ENCODE data around the gene FEM1A.
"Not testable (repeated sequence)": the region's sequence is repeated elsewhere in the genome, so short reads cannot be mapped to it uniquely, and the experiment has no call there.

Gene FEM1A

GRCh38 chr19:4772566-4772965, 19.0 kb upstream of the FEM1A start:
- in situ Hi-C loops (cut with HindIII; ENCODE audit: low pct_ligation_motif_present, low pct_unique_long_range_greater_than_20kb, low sequenced_read_pairs), result no loop called here
- DNase-seq, result no peak

GRCh38 chr19:4773047-4773640, 18.4 kb upstream of the FEM1A start:
- in situ Hi-C loops (cut with HindIII; ENCODE audit: low pct_ligation_motif_present, low pct_unique_long_range_greater_than_20kb, low sequenced_read_pairs), result no loop called here
- no peak for DNase-seq

- no peak for DNase-seq
- in situ Hi-C loops (cut with HindIII; ENCODE audit: low pct_ligation_motif_present, low pct_unique_long_range_greater_than_20kb, low sequenced_read_pairs), result no loop called here
Measured at GRCh38 chr19:4774136-4774535, 17.4 kb upstream of the FEM1A start.

- DNase-seq, result no peak
- in situ Hi-C loops (cut with HindIII; ENCODE audit: low pct_ligation_motif_present, low pct_unique_long_range_greater_than_20kb, low sequenced_read_pairs), result no loop called here
Measured at GRCh38 chr19:4775627-4776152, 15.8 kb upstream of the FEM1A start.

GRCh38 chr19:4776436-4777211, 14.9 kb upstream of the FEM1A start:
- no peak for DNase-seq
- in situ Hi-C loops (cut with HindIII; ENCODE audit: low pct_ligation_motif_present, low pct_unique_long_range_greater_than_20kb, low sequenced_read_pairs), result no loop called here

GRCh38 chr19:4778124-4778523, 13.4 kb upstream of the FEM1A start:
- in situ Hi-C loops (cut with HindIII; ENCODE audit: low pct_ligation_motif_present, low pct_unique_long_range_greater_than_20kb, low sequenced_read_pairs), result not testable (repeated sequence)

GRCh38 chr19:4780860-4781259, 10.7 kb upstream of the FEM1A start:
- in situ Hi-C loops (cut with HindIII; ENCODE audit: low pct_ligation_motif_present, low pct_unique_long_range_greater_than_20kb, low sequenced_read_pairs), result no loop called here
- DNase-seq, result no peak

More at GRCh38 chr19:4778124-4778523, 13.4 kb upstream of the FEM1A start:
- not testable (repeated sequence) for DNase-seq

GRCh38 chr19:4781801-4782200, 9.7 kb upstream of the FEM1A start:
- no peak for DNase-seq
- in situ Hi-C loops (cut with HindIII; ENCODE audit: low pct_ligation_motif_present, low pct_unique_long_range_greater_than_20kb, low sequenced_read_pairs), result no loop called here

- in situ Hi-C loops (cut with HindIII; ENCODE audit: low pct_ligation_motif_present, low pct_unique_long_range_greater_than_20kb, low sequenced_read_pairs); DNase-seq: not testable (repeated sequence)
Measured at GRCh38 chr19:4786412-4787016, 5.0 kb upstream of the FEM1A start.

- in situ Hi-C loops (cut with HindIII; ENCODE audit: low pct_ligation_motif_present, low pct_unique_long_range_greater_than_20kb, low sequenced_read_pairs); DNase-seq: not testable (repeated sequence)
Measured at GRCh38 chr19:4792019-4792865, 708 bp downstream of the FEM1A start.

GRCh38 chr19:4792866-4793195, 1.3 kb downstream of the FEM1A start:
- DNase-seq; in situ Hi-C loops (cut with HindIII; ENCODE audit: low pct_ligation_motif_present, low pct_unique_long_range_greater_than_20kb, low sequenced_read_pairs): not testable (repeated sequence)

- in situ Hi-C loops (cut with HindIII; ENCODE audit: low pct_ligation_motif_present, low pct_unique_long_range_greater_than_20kb, low sequenced_read_pairs); DNase-seq: not testable (repeated sequence)
Measured at GRCh38 chr19:4793278-4793677, 1.7 kb downstream of the FEM1A start.

- no peak for DNase-seq
- in situ Hi-C loops (cut with HindIII; ENCODE audit: low pct_ligation_motif_present, low pct_unique_long_range_greater_than_20kb, low sequenced_read_pairs), result no loop called here
Measured at GRCh38 chr19:4794971-4795370, 3.4 kb downstream of the FEM1A start.

- DNase-seq, result no peak
- in situ Hi-C loops (cut with HindIII; ENCODE audit: low pct_ligation_motif_present, low pct_unique_long_range_greater_than_20kb, low sequenced_read_pairs), result no loop called here
Measured at GRCh38 chr19:4795400-4795799, 3.9 kb downstream of the FEM1A start.

- in situ Hi-C loops (cut with HindIII; ENCODE audit: low pct_ligation_motif_present, low pct_unique_long_range_greater_than_20kb, low sequenced_read_pairs), result no loop called here
- DNase-seq, result no peak
Measured at GRCh38 chr19:4800591-4801081, 9.1 kb downstream of the FEM1A start.

- no peak for DNase-seq
- in situ Hi-C loops (cut with HindIII; ENCODE audit: low pct_ligation_motif_present, low pct_unique_long_range_greater_than_20kb, low sequenced_read_pairs), result no loop called here
Measured at GRCh38 chr19:4801085-4801619, 9.6 kb downstream of the FEM1A start.

GRCh38 chr19:4802711-4803110, 11.2 kb downstream of the FEM1A start:
- in situ Hi-C loops (cut with HindIII; ENCODE audit: low pct_ligation_motif_present, low pct_unique_long_range_greater_than_20kb, low sequenced_read_pairs), result no loop called here
- DNase-seq, result no peak
